ENCODE measurements around the gene FBXW11. TPM values are rescaled to one million over a fixed set of nuclear protein-coding genes. Genes with fewer than 3 reads are reported as not detected.
"Not testable (repeated sequence)": the region's sequence is repeated elsewhere in the genome, so short reads cannot be mapped to it uniquely, and the experiment has no call there.

The FBXW11 gene
- polyA plus RNA-seq, 2 of the 4 experiments (the other 2 are of a cell fraction), result 39.3 to 80.2 TPM

GRCh38 chr5:171920765-171921391 is 85.6 kb downstream of the FBXW11 start:
- FAIRE-seq, result no peak
- Histone ChIP-seq H3K27ac (no peak overlapping the region), H3K4me2 (no peak overlapping the region), H3K4me3 (no peak overlapping the region), H3K9me3 (no peaks in the 10 kb centered on the region), H3K4me1 (no peaks in the 10 kb centered on the region)
- no peak for TF ChIP-seq RFX5 (IDR thresholded peaks at IDR 0.05)
- ChIA-PET POLR2A (no interaction called here), CTCF (interaction anchor here (0.6 to 4.1 kb wide), 2 partner anchors 9 to 290 kb away, joined by 3 to 20 read pairs; no protein-coding TSS in a partner anchor)
- ATAC-seq, result no peak
- 90% methylated on average over 6 of the region's 6 CpGs for WGBS (ENCODE audit: missing lambda C conversion rate)
- DNase-seq (ENCODE audit: low read depth in 1 of 2, low spot score in 1 of 2), result no peak

GRCh38 chr5:171915700-171916099 is 90.7 kb downstream of the FBXW11 start:
- POLR2A ChIA-PET; H3K9me3 ChIP-seq; ATAC-seq; H3K4me3 ChIP-seq; FAIRE-seq; H3K27ac ChIP-seq; DNase-seq (ENCODE audit: low read depth in 1 of 2, low spot score in 1 of 2); H3K4me2 ChIP-seq: not testable (repeated sequence)
- peaks cover 16% of the 10 kb centered on the region for H3K4me1 ChIP-seq
- CTCF ChIA-PET, result interaction anchor here (0.6 kb wide), 1 partner anchor 137 kb away, joined by 4 read pairs; no protein-coding TSS in a partner anchor
- 83% methylated on average over 3 of the region's 4 CpGs for WGBS (ENCODE audit: missing lambda C conversion rate)

- 93% methylated on average over 5 of the region's 5 CpGs for WGBS (ENCODE audit: missing lambda C conversion rate)
- no peak for ATAC-seq
- peaks cover 16% of the 10 kb centered on the region for H3K4me1 ChIP-seq
- TF ChIP-seq ZSCAN20 (CRISPR knock-in tag; IDR thresholded peaks at IDR 0.05) (no peak), FOSL2 (IDR thresholded peaks at IDR 0.05) (no peak), FOSL2 (CRISPR knock-in tag; IDR thresholded peaks at IDR 0.05) (no peak), KDM1A (IDR thresholded peaks at IDR 0.05; ENCODE audit: low read depth) (no peak)
- no peak for FAIRE-seq
- POLR2A ChIA-PET, result no interaction called here
- no peak overlapping the region for H3K27ac ChIP-seq
- CTCF ChIA-PET, result interaction anchor here (0.6 to 1.1 kb wide), 2 partner anchors 13 to 124 kb away, joined by 3 read pairs; no protein-coding TSS in a partner anchor
- H3K9me3 ChIP-seq, result no peaks in the 10 kb centered on the region
- no peak overlapping the region for H3K4me3 ChIP-seq
- no peak for DNase-seq (ENCODE audit: low read depth in 1 of 2, low spot score in 1 of 2)
- H3K4me2 ChIP-seq, result no peak overlapping the region
Observed at GRCh38 chr5:171914726-171915338, 91.6 kb downstream of the FBXW11 start.

- POLR2A ChIA-PET, result interaction anchor here (0.6 to 2.2 kb wide), 2 partner anchors 93 to 369 kb away, joined by 3 to 12 read pairs; partner anchors contain the start of gene FBXW11
- FAIRE-seq (no peak), DNase-seq (ENCODE audit: low read depth in 1 of 2, low spot score in 1 of 2) (no peak), ATAC-seq (no peak)
- no peaks in the 10 kb centered on the region for H3K9me3 ChIP-seq
- CTCF ChIA-PET, result interaction anchor here (3.3 to 4.0 kb wide), 4 partner anchors 93 to 283 kb away, joined by 23 to 38 read pairs (median 28); partner anchors contain the start of genes FBXW11 and STK10
- no peak for TF ChIP-seq KDM5A (IDR thresholded peaks at IDR 0.05)
- TF ChIP-seq PHF8 (IDR thresholded peaks at IDR 0.05; ENCODE audit: borderline replicate concordance, low read depth), result no peak
- no peak for TF ChIP-seq CTCF (IDR thresholded peaks at IDR 0.05)
- TF ChIP-seq TFCP2L1 (CRISPR knock-in tag; IDR thresholded peaks at IDR 0.05), result no peak
- TF ChIP-seq JUNB (IDR thresholded peaks at IDR 0.05), result no peak
- TF ChIP-seq HOXB5 (CRISPR knock-in tag; IDR thresholded peaks at IDR 0.05), result no peak
- no peak for TF ChIP-seq POLR2AphosphoS2 (conservative IDR thresholded peaks at IDR 0.05; ENCODE audit: low read length)
- no peak for TF ChIP-seq ESRRA (IDR thresholded peaks at IDR 0.05; ENCODE audit: borderline replicate concordance, low read length)
- H3K4me2 ChIP-seq, result 0 out of 3 replicates have a peak overlapping the region, but pooled peaks have one; percentile 9
- H3K4me3 ChIP-seq, result no peak overlapping the region
- H3K27ac ChIP-seq, result no peak overlapping the region
- peaks cover 16% of the 10 kb centered on the region for H3K4me1 ChIP-seq
Observed at GRCh38 chr5:171913987-171914273, 92.5 kb downstream of the FBXW11 start.

- DNase-seq (ENCODE audit: low read depth in 1 of 2, low spot score in 1 of 2) (no peak), ATAC-seq (no peak), FAIRE-seq (no peak)
- WGBS (ENCODE audit: missing lambda C conversion rate), result 75% methylated on average over 2 of the region's 2 CpGs
- Histone ChIP-seq H3K4me3 (no peak overlapping the region), H3K27ac (no peak overlapping the region), H3K4me1 (peaks cover 16% of the 10 kb centered on the region), H3K9me3 (no peaks in the 10 kb centered on the region), H3K4me2 (no peak overlapping the region)
- ChIA-PET POLR2A (no interaction called here), CTCF (interaction anchor here (0.7 to 8.7 kb wide), 36 partner anchors 10 to 491 kb away, joined by 3 to 128 read pairs (median 8); partner anchors contain the start of genes FBXW11, FGF18, STK10 and UBTD2)
- TF ChIP-seq RCOR1 (IDR thresholded peaks at IDR 0.05; ENCODE audit: low read depth, low read length) (no peak), HOXA7 (CRISPR knock-in tag; IDR thresholded peaks at IDR 0.05) (no peak), BCL3 (IDR thresholded peaks at IDR 0.05) (no peak), ELK1 (IDR thresholded peaks at IDR 0.05; ENCODE audit: low read depth, low read length) (no peak)
Observed at GRCh38 chr5:171911152-171911551, 95.3 kb downstream of the FBXW11 start.
